Skeletal muscle tissue (tissue), 4 donors: ENCODE results near the gene CCDC57. TPM values are rescaled to one million over a fixed set of nuclear protein-coding genes. Genes with fewer than 3 reads are reported as not detected.

Experiments
- H3K27ac ChIP-seq: one replicate; pipeline ENCODE4 v1.7.0; 2013; ENCODE audit warnings: mild to moderate bottlenecking, low read depth, low read length, inconsistent platforms
- H3K27me3 ChIP-seq, 3 donors: one replicate each; pipeline ENCODE4 v1.7.0; 2013; ENCODE audit warnings: low read length in 3 of 3; ENCODE audit not compliant: control insufficient read depth in 3 of 3, insufficient read depth in 3 of 3
- H3K36me3 ChIP-seq, 3 donors: one replicate each; pipeline ENCODE4 v1.7.0; 2013; ENCODE audit warnings: low read length in 3 of 3; ENCODE audit not compliant: control insufficient read depth in 3 of 3, insufficient read depth in 3 of 3
- H3K4me1 ChIP-seq, 3 donors: one replicate each; pipeline ENCODE4 v1.7.0; 2013; ENCODE audit warnings: low read length in 3 of 3, mild to moderate bottlenecking in 3 of 3; ENCODE audit not compliant: control insufficient read depth in 3 of 3, insufficient read depth in 3 of 3
- H3K4me3 ChIP-seq, 3 donors: one replicate each; pipeline ENCODE4 v1.7.0; 2013; ENCODE audit warnings: low read length in 3 of 3
- H3K9ac ChIP-seq, 3 donors: one replicate each; pipeline ENCODE4 v1.7.0; 2013; ENCODE audit warnings: low read length in 3 of 3, mild to moderate bottlenecking in 3 of 3, moderate library complexity in 2 of 3, low read depth in 1 of 3
- H3K9me3 ChIP-seq, 3 donors: one replicate each; pipeline ENCODE4 v1.7.0; 2013; ENCODE audit warnings: low read length in 3 of 3; ENCODE audit not compliant: control insufficient read depth in 3 of 3
- total RNA-seq: library from RNA; depleted of rRNA; stranded (reverse); fragments of >200 nt; gene quantifications from one replicate; pipeline ENCODE4 v1.2.3, GENCODE V29; 2014
- donor health status: Osteomylitis.

Gene CCDC57
- total RNA-seq, 1 donor from 2014 or later, result 11.5 TPM

- Histone ChIP-seq H3K27me3 (no peaks in the 10 kb centered on the region), H3K27ac (no peak overlapping the region), H3K9ac (peak overlapping the region; percentile 65 to 88 (median 77)), H3K4me3 (peak overlapping the region; percentile 80 to 87 (median 83)), H3K4me1 (peaks cover 25 to 35% (median 26%) of the 10 kb centered on the region in 3 donors), H3K36me3 (peaks cover 49 to 55% (median 54%) of the 10 kb centered on the region in 3 donors), H3K9me3 (no peaks in the 10 kb centered on the region)
Observed at GRCh38 chr17:82052638-82053059, 160.0 kb downstream of the CCDC57 start.

- peaks cover 25 to 35% (median 26%) of the 10 kb centered on the region in 3 donors for H3K4me1 ChIP-seq
- peak within 1 kb of the TSS; percentile 47 for H3K27ac ChIP-seq
- H3K36me3 ChIP-seq, result peaks cover 49 to 60% (median 54%) of the 10 kb centered on the region in 3 donors
- no peaks in the 10 kb centered on the region for H3K9me3 ChIP-seq
- peak within 1 kb of the TSS; percentile 65 to 88 (median 81) for H3K9ac ChIP-seq
- H3K27me3 ChIP-seq, result no peaks in the 10 kb centered on the region
- peak within 1 kb of the TSS; percentile 80 to 87 (median 83) for H3K4me3 ChIP-seq
Observed at GRCh38 chr17:82051776-82052637, 160.6 kb downstream of the CCDC57 start, which contains the start of the genes GPS1 and RFNG. Gene GPS1, plus strand, starts transcription at chr17:82051898. Its CDS starts 34 bp downstream, at chr17:82051932. Gene RFNG, minus strand, starts transcription at chr17:82051811. Its CDS starts 45 bp downstream, at chr17:82051766.

Other genes starting within 250 kb of the CCDC57 start
- 18.8 TPM for gene ASPSCR1, start 235.2 kb downstream of the CCDC57 start, total RNA-seq
- 20.9 TPM for gene CENPX, start 190.0 kb downstream of the CCDC57 start, total RNA-seq
- gene LRRC45, start 189.5 kb downstream of the CCDC57 start, total RNA-seq, result 7.8 TPM
- gene RAC3, start 181.2 kb downstream of the CCDC57 start, total RNA-seq, result 8.4 TPM
- gene DCXR, start 175.1 kb downstream of the CCDC57 start, total RNA-seq, result 20.4 TPM
- 16.7 TPM for gene RFNG, start 161.0 kb downstream of the CCDC57 start, total RNA-seq
- 64.7 TPM for gene GPS1, start 160.9 kb downstream of the CCDC57 start, total RNA-seq
- 24.5 TPM for gene DUS1L, start 147.0 kb downstream of the CCDC57 start, total RNA-seq
- 26.1 TPM for gene FASN, start 114.6 kb downstream of the CCDC57 start, total RNA-seq
- gene SLC16A3, start 16.2 kb upstream of the CCDC57 start, total RNA-seq, result 13.0 TPM
- 21.4 TPM for gene CSNK1D, start 60.9 kb upstream of the CCDC57 start, total RNA-seq
- 0.52 TPM for gene CD7, start 104.8 kb upstream of the CCDC57 start, total RNA-seq
- gene SECTM1, start 120.9 kb upstream of the CCDC57 start, total RNA-seq, result 13.0 TPM
- gene TEX19, start 146.4 kb upstream of the CCDC57 start, total RNA-seq, result 0.52 TPM
- 1.6 TPM for gene UTS2R, start 158.9 kb upstream of the CCDC57 start, total RNA-seq
- gene HEXD, start 205.5 kb upstream of the CCDC57 start, total RNA-seq, result 11.5 TPM
- 20.9 TPM for gene OGFOD3, start 205.7 kb upstream of the CCDC57 start, total RNA-seq
- gene CYBC1, start 237.9 kb upstream of the CCDC57 start, total RNA-seq, result 15.1 TPM
- gene NARF, start 245.9 kb upstream of the CCDC57 start, total RNA-seq, result 21.9 TPM